HEK293 (cell line): Measurements from ENCODE around the gene ETNPPL.

Source experiments
- GLI2 ChIP-seq: fragments of 450-650 bp; formaldehyde crosslinking; IDR thresholded peaks from 2 replicates; pipeline ENCODE4; 2017; ENCODE audit warnings: missing biosample characterization, missing genetic modification characterization, low read depth, borderline replicate concordance
- KLF7 ChIP-seq: fragments of 450-650 bp; formaldehyde crosslinking; IDR thresholded peaks from 2 replicates; pipeline ENCODE4 v1.5.1; 2016; ENCODE audit warnings: missing biosample characterization, missing genetic modification characterization, borderline replicate concordance
- TCF7L2 ChIP-seq: IDR thresholded peaks from 2 replicates; pipeline ENCODE4 v1.6.1; 2011; ENCODE audit warnings: low read depth, mild to moderate bottlenecking, inconsistent platforms, low read length, moderate library complexity, borderline replicate concordance
- ZBTB7A ChIP-seq: fragments of 450-650 bp; formaldehyde crosslinking; IDR thresholded peaks from 2 replicates; pipeline ENCODE4 v1.5.1; 2016; ENCODE audit warnings: low read depth, missing biosample characterization, missing genetic modification characterization
- ZFP37 ChIP-seq: fragments of 450-650 bp; formaldehyde crosslinking; IDR thresholded peaks from 2 replicates; pipeline ENCODE4 v1.5.1; 2016; ENCODE audit warnings: missing biosample characterization, missing genetic modification characterization
- ZNF549 ChIP-seq: fragments of 450-650 bp; IDR thresholded peaks from 2 replicates; pipeline ENCODE4 v1.5.1; 2018; ENCODE audit warnings: missing biosample characterization, missing genetic modification characterization, mild to moderate bottlenecking, inconsistent platforms, moderate library complexity
- ZNF626 ChIP-seq: fragments of 450-650 bp; sonication (Bioruptor Pico); formaldehyde crosslinking; IDR thresholded peaks from 2 replicates; pipeline ENCODE4 v1.5.1; 2018; ENCODE audit warnings: missing biosample characterization, missing genetic modification characterization, inconsistent platforms
- ZNF768 ChIP-seq: fragments of 450-650 bp; formaldehyde crosslinking; IDR thresholded peaks from 2 replicates; pipeline ENCODE4 v1.5.1; 2018; ENCODE audit warnings: missing biosample characterization, mild to moderate bottlenecking, missing genetic modification characterization
- ZNF777 ChIP-seq: fragments of 450-650 bp; formaldehyde crosslinking; IDR thresholded peaks from 2 replicates; pipeline ENCODE4 v1.5.1; 2017; ENCODE audit warnings: missing biosample characterization, missing genetic modification characterization, borderline replicate concordance
- TF ChIP-seq, protein P1 (sequence below): fragments of 450-650 bp; formaldehyde crosslinking; IDR thresholded peaks from 2 replicates; pipeline ENCODE4 v1.5.1; 2016; ENCODE audit warnings: missing biosample characterization, missing genetic modification characterization

DNA sequence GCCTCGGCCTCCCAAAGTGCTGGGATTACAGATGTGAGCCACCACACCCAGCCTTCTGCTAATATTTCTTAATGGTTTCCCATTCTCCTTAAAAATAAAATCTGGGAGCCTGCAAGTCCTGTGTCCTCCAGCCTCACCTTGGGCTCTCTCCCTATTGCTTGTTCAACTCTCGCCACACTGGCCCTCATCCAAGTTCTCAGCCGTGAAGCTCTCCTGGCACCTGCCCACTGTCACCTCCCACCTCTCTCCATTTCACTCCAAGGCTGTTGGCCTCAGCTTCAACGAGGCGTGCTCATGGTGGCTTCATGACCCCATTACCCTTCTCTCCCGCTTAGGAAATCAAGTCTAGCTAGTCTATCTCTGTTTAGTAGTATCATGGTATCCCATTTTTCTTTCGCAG is 9.5 kb upstream of the ETNPPL start:
- TF ChIP-seq, protein P1, sequence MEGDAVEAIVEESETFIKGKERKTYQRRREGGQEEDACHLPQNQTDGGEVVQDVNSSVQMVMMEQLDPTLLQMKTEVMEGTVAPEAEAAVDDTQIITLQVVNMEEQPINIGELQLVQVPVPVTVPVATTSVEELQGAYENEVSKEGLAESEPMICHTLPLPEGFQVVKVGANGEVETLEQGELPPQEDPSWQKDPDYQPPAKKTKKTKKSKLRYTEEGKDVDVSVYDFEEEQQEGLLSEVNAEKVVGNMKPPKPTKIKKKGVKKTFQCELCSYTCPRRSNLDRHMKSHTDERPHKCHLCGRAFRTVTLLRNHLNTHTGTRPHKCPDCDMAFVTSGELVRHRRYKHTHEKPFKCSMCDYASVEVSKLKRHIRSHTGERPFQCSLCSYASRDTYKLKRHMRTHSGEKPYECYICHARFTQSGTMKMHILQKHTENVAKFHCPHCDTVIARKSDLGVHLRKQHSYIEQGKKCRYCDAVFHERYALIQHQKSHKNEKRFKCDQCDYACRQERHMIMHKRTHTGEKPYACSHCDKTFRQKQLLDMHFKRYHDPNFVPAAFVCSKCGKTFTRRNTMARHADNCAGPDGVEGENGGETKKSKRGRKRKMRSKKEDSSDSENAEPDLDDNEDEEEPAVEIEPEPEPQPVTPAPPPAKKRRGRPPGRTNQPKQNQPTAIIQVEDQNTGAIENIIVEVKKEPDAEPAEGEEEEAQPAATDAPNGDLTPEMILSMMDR (tag by site-specific recombination), result no peak
- TF ChIP-seq ZBTB7A (no peak), ZNF626 (tag by site-specific recombination) (no peak), TCF7L2 (no peak), ZNF777 (tag by site-specific recombination) (no peak), GLI2 (tag by site-specific recombination) (no peak), ZNF768 (tag by site-specific recombination) (no peak), ZNF549 (tag by site-specific recombination) (no peak), KLF7 (tag by site-specific recombination) (no peak), ZFP37 (tag by site-specific recombination) (no peak)
